Peyer's patch (tissue), 4 donors: ENCODE measurements around the gene L1CAM. TPM values are rescaled to one million over a fixed set of nuclear protein-coding genes. Genes with fewer than 3 reads are reported as not detected.

Experiments used
- DNase-seq, 3 donors: peaks; one replicate each; pipeline ENCODE4 v3.0.0-alpha.2; 2017 to 2019
- H3K27ac ChIP-seq, 4 donors: fragments of 200-600 bp; sonication (generic); one replicate each; pipeline ENCODE4 v1.5.1; 2016 to 2019
- H3K27me3 ChIP-seq, 2 donors: fragments of 200-600 bp; sonication (generic); one replicate each; pipeline ENCODE4 v1.5.1; 2019
- H3K36me3 ChIP-seq, 3 donors: fragments of 200-600 bp; sonication (generic); one replicate each; pipeline ENCODE4 v1.5.1; 2016 to 2019
- H3K4me1 ChIP-seq, 4 donors: fragments of 200-600 bp; sonication (generic); one replicate each; pipeline ENCODE4 v1.5.1; 2016 to 2019
- H3K4me3 ChIP-seq, 4 donors: fragments of 200-600 bp; sonication (generic); 1 replicate in 3 of 4; 2 replicates in 1 of 4; pipeline ENCODE4 v1.5.1; 2016 to 2019; ENCODE audit warnings: mild to moderate bottlenecking in 1 of 4
- H3K9me3 ChIP-seq, 4 donors: fragments of 200-600 bp; sonication (generic); one replicate each; pipeline ENCODE4 v1.5.1; 2016 to 2019; ENCODE audit warnings: mild to moderate bottlenecking in 1 of 4
- POLR2A ChIP-seq, 2 donors: fragments of 450-650 bp; IDR thresholded peaks; one replicate each; pipeline ENCODE4 v1.5.1; 2017; ENCODE audit warnings: antibody characterized with exemption in 2 of 2, mild to moderate bottlenecking in 2 of 2, moderate library complexity in 2 of 2
- total RNA-seq, 4 donors: library from RNA; depleted of rRNA; stranded (reverse); fragments of >200 nt; gene quantifications; one replicate each; pipeline ENCODE4 v1.1.0, GENCODE V29; 2016
- TF ChIP-seq, protein P1 (sequence below), 6 experiments: fragments of 450-650 bp in 4 of 6; fragments of 200-600 bp in 2 of 6; sonication (generic) in 1 of 6; IDR thresholded peaks; one replicate each; pipeline ENCODE4 v1.5.1; 2017 to 2019; ENCODE audit warnings: antibody characterized with exemption in 6 of 6, mild to moderate bottlenecking in 3 of 6, moderate library complexity in 1 of 6

The L1CAM gene
- total RNA-seq, 4 donors from 2014 or later: 1.8 to 7.4 (median 4.6) TPM

DNA sequence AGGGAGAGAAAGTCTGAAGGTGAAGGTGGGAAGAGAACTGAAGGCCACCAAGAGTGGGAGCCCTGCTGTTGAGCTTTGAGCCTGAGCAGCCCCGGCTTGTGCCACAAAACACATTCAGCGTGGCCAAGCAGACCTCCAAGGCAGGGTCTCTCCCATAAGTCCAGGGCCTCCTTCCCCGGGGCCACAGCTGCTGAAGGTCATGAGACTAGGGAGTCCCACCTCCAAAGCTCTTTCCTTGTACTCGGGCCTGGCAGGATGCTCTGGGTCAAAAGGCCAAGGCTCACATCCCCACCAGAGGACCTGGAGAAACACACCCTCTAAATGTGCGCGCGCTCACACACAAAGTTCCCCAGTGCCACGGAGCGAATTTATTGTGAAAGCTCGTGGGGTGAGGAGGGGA, 43.6 kb upstream of the L1CAM start:
- peaks cover 0 to 21% (median 0%) of the 10 kb centered on the region in 3 donors for H3K36me3 ChIP-seq
- H3K4me3 ChIP-seq: no peak overlapping the region
- TF ChIP-seq POLR2A (IDR thresholded peaks at IDR 0.05): no peak
- TF ChIP-seq, protein P1, sequence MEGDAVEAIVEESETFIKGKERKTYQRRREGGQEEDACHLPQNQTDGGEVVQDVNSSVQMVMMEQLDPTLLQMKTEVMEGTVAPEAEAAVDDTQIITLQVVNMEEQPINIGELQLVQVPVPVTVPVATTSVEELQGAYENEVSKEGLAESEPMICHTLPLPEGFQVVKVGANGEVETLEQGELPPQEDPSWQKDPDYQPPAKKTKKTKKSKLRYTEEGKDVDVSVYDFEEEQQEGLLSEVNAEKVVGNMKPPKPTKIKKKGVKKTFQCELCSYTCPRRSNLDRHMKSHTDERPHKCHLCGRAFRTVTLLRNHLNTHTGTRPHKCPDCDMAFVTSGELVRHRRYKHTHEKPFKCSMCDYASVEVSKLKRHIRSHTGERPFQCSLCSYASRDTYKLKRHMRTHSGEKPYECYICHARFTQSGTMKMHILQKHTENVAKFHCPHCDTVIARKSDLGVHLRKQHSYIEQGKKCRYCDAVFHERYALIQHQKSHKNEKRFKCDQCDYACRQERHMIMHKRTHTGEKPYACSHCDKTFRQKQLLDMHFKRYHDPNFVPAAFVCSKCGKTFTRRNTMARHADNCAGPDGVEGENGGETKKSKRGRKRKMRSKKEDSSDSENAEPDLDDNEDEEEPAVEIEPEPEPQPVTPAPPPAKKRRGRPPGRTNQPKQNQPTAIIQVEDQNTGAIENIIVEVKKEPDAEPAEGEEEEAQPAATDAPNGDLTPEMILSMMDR (IDR thresholded peaks at IDR 0.05): no peak
- no peaks in the 10 kb centered on the region for H3K9me3 ChIP-seq
- H3K27ac ChIP-seq: peak overlapping the region in 3 of 4 donors; percentile 66 to 96 (median 95)
- no peaks in the 10 kb centered on the region for H3K27me3 ChIP-seq
- no peak for DNase-seq
- H3K4me1 ChIP-seq: peaks cover 0 to 31% (median 12%) of the 10 kb centered on the region in 4 donors

DNA sequence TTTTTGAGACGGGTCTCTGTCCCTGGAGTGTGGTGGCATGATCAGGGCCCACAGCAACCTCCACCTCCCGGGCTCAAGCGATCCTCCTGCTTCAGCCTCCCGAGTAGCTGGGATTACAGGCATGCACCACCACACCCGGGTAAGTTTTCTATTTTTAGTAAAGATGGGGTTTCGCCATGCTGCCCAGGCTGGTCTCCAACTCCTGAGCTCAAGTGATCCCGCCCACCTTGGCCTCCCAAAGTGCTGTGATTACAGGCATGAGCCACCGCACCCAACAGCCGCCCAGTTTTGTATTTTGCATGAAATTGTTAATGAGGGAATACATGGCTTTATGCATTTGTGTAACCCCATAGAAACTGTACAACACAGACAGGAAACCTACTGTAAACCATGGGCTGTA, 42.9 kb upstream of the L1CAM start:
- Histone ChIP-seq H3K4me3 (peak overlapping the region in 2 of 4 donors; percentile 30 to 63), H3K27me3 (no peaks in the 10 kb centered on the region), H3K36me3 (peaks cover 0 to 21% (median 0%) of the 10 kb centered on the region in 3 donors), H3K9me3 (no peaks in the 10 kb centered on the region), H3K4me1 (peaks cover 0 to 27% (median 12%) of the 10 kb centered on the region in 4 donors), H3K27ac (peak overlapping the region; percentile 66 to 96 (median 83))
- no peak for DNase-seq
- no peak for TF ChIP-seq POLR2A (IDR thresholded peaks at IDR 0.05)
- TF ChIP-seq, protein P1 (IDR thresholded peaks at IDR 0.05): no peak

DNA sequence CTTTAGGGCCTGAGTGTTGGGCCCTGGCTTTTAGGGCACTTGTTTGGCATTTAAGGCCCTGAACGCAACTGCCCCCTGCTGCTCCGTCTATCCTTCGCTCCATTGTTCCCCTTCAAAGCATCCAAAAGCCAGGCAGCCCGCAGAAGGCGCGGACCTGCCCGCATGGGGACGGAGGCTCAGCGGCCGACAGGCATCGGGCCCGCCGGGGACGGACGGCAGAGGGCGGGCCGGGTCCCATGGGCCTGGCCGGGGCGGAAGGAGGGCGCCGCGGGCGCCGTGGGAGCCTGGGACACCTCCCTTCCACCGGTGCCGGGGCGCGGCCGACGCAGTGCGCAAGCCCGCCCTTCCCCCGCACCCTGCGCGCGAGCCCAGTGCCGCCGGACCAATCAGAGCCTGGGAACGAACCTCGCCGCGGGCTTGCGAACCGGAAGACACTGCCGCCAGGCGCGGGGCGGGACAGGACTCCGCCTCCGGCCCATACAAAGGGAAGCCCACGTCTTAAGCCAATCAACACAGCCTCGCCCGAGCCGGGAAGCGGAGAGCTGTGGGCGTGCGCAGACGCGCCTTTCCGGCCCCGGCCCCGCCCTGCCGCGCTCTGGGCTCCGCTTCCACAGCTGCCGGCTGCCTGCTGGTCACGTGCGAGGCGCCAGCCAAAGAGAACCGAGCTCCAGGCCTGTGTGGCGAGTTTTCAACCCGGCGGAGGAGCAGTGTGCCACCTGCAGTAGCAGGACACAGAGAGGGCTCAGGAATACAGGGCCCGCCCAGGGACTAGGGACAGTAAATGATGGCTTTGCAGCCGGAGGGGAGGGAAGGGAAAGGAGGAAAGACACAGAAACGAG, 42.2 kb upstream of the L1CAM start:
- peak; percentile 51 to 86 for TF ChIP-seq POLR2A (IDR thresholded peaks at IDR 0.05)
- TF ChIP-seq, protein P1 (IDR thresholded peaks at IDR 0.05): peak in 3 of 6 experiments; percentile 8 to 24 (median 9)
- peak; percentile 93 to 98 (median 95) for DNase-seq
- peaks cover 0 to 26% (median 12%) of the 10 kb centered on the region in 4 donors for H3K4me1 ChIP-seq
- no peaks in the 10 kb centered on the region for H3K9me3 ChIP-seq
- H3K4me3 ChIP-seq: peak overlapping the region; percentile 61 to 67 (median 63)
- H3K36me3 ChIP-seq: peaks cover 0 to 21% (median 0%) of the 10 kb centered on the region in 3 donors
- no peaks in the 10 kb centered on the region for H3K27me3 ChIP-seq
- H3K27ac ChIP-seq: peak overlapping the region; percentile 95 to 99 (median 97)

DNA sequence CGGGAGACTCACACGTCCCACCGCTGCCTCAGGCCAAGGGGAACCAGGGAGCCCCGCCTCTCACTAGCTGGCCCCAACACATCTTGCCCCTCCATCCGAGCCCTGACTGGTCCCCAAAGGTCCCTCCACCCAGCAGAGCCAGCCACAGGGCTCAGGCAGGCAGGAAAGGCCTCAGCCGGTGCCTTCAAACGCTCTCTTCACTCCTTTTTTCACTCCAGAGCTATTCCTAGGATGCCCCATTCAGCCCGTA, 41.6 kb upstream of the L1CAM start:
- peaks cover 0 to 21% (median 0%) of the 10 kb centered on the region in 3 donors for H3K36me3 ChIP-seq
- H3K27ac ChIP-seq: peak overlapping the region; percentile 95 to 99 (median 97)
- DNase-seq: no peak
- no peaks in the 10 kb centered on the region for H3K9me3 ChIP-seq
- TF ChIP-seq POLR2A (IDR thresholded peaks at IDR 0.05): no peak
- TF ChIP-seq, protein P1 (IDR thresholded peaks at IDR 0.05): no peak
- H3K4me1 ChIP-seq: peaks cover 0 to 28% (median 12%) of the 10 kb centered on the region in 4 donors
- H3K27me3 ChIP-seq: no peaks in the 10 kb centered on the region
- H3K4me3 ChIP-seq: peak overlapping the region; percentile 61 to 67 (median 63)

DNA sequence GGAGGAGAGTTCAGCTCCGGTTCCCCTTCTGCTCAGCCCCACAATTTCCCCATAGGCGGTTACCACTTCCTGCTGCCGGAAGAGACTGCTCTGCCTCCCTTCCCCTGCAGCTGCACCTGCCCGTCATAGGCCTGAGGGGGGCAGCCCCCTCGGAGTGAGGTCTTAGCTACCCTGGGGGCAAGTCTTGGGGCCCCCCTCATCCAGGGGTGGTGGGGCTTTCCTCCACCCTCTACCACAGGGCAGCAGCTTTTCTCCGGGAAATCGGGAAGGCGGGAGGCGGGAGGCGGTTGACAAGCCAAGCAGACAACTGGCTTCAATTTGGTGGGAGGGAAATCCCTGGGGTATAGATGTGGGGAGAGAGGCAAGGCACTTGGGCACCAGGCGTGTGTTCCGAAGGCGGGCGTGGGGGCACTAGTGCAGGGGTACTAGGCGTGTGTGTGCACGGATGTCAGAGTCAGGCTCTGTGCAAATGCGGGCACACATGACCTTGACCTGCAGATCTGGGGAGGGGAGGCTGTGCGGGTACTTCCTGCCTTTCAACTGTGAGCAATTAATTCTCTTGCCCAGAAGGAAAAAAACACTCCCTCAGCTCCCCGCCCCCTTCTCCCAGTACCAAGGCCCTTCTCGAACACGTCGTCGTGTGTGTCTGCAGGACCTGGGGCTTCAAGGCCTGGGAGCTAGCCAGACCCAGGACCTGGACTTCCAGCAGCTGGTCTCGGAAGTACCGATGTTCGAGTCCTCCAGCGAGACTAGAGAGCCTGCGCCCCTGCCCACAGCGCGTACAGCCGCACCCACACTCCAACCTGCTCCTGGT, 41.1 kb upstream of the L1CAM start:
- H3K9me3 ChIP-seq: no peaks in the 10 kb centered on the region
- peak overlapping the region; percentile 95 to 99 (median 97) for H3K27ac ChIP-seq
- DNase-seq: peak; percentile 64 to 93 (median 90)
- H3K4me1 ChIP-seq: peaks cover 0 to 28% (median 12%) of the 10 kb centered on the region in 4 donors
- H3K36me3 ChIP-seq: peaks cover 0 to 17% (median 0%) of the 10 kb centered on the region in 3 donors
- H3K4me3 ChIP-seq: peak overlapping the region; percentile 61 to 67 (median 63)
- H3K27me3 ChIP-seq: no peaks in the 10 kb centered on the region
- TF ChIP-seq, protein P1 (IDR thresholded peaks at IDR 0.05): no peak
- TF ChIP-seq POLR2A (IDR thresholded peaks at IDR 0.05): no peak
